ENCODE data around the gene MARK4. TPM values are rescaled to one million over a fixed set of nuclear protein-coding genes. Genes with fewer than 3 reads are reported as not detected.

The MARK4 gene
- total RNA-seq, 4 donors from 2014 or later: 6.4 to 19.6 (median 14.9) TPM

- Histone ChIP-seq H3K36me3 (no peaks in the 10 kb centered on the region), H3K4me1 (peaks cover 0 to 32% (median 8%) of the 10 kb centered on the region in 3 donors), H3K27ac (peak overlapping the region; percentile 21 to 73 (median 42)), H3K27me3 (peaks cover 0 to 47% (median 0%) of the 10 kb centered on the region in 4 donors), H3K4me3 (no peak overlapping the region), H3K9me3 (no peaks in the 10 kb centered on the region)
- DNase-seq: no peak
- intact Hi-C loops (cut with DNase I): no loop called here
- TF ChIP-seq CTCF (IDR thresholded peaks at IDR 0.05) (no peak), POLR2A (IDR thresholded peaks at IDR 0.05) (no peak)
- 20 to 39% methylated on average over 3 of the region's 3 CpGs for WGBS, 2 donors
Measured at GRCh38 chr19:45231891-45232290, 19.2 kb upstream of the MARK4 start.

- intact Hi-C loops (cut with DNase I): no loop called here
- Histone ChIP-seq H3K4me3 (peak overlapping the region in 1 of 4 donors; percentile 34), H3K36me3 (no peaks in the 10 kb centered on the region), H3K27me3 (peaks cover 0 to 57% (median 0%) of the 10 kb centered on the region in 4 donors), H3K9me3 (no peaks in the 10 kb centered on the region), H3K4me1 (peaks cover 0 to 32% (median 8%) of the 10 kb centered on the region in 3 donors), H3K27ac (no peak overlapping the region)
- 31% methylated on average over 5 of the region's 93 CpGs; no CpG with 5 or more reads in 1 of the 2 donors for WGBS, 2 donors
- no peak for DNase-seq
- TF ChIP-seq CTCF (IDR thresholded peaks at IDR 0.05): no peak
- TF ChIP-seq POLR2A (IDR thresholded peaks at IDR 0.05): no peak
Measured at GRCh38 chr19:45234089-45234869, 16.8 kb upstream of the MARK4 start.

- TF ChIP-seq CTCF (IDR thresholded peaks at IDR 0.05): no peak
- TF ChIP-seq POLR2A (IDR thresholded peaks at IDR 0.05): no peak
- Histone ChIP-seq H3K27ac (no peak overlapping the region), H3K9me3 (no peaks in the 10 kb centered on the region), H3K36me3 (no peaks in the 10 kb centered on the region), H3K4me1 (peaks cover 0 to 32% (median 8%) of the 10 kb centered on the region in 3 donors), H3K4me3 (no peak overlapping the region), H3K27me3 (peaks cover 0 to 57% (median 0%) of the 10 kb centered on the region in 4 donors)
- WGBS, 2 donors: 44 to 68% methylated on average over 3 to 5 of the region's 8 CpGs
- intact Hi-C loops (cut with DNase I): no loop called here
- no peak for DNase-seq
Measured at GRCh38 chr19:45235485-45235884, 15.6 kb upstream of the MARK4 start.

GRCh38 chr19:45238556-45238955, 12.5 kb upstream of the MARK4 start:
- no peak for TF ChIP-seq POLR2A (IDR thresholded peaks at IDR 0.05)
- no peak for TF ChIP-seq CTCF (IDR thresholded peaks at IDR 0.05)
- peaks cover 0 to 44% (median 0%) of the 10 kb centered on the region in 4 donors for H3K27me3 ChIP-seq
- no peaks in the 10 kb centered on the region for H3K36me3 ChIP-seq
- intact Hi-C loops (cut with DNase I): no loop called here
- peaks cover 0 to 14% (median 4%) of the 10 kb centered on the region in 3 donors for H3K4me1 ChIP-seq
- no peak overlapping the region for H3K27ac ChIP-seq
- no peak overlapping the region for H3K4me3 ChIP-seq
- no peaks in the 10 kb centered on the region for H3K9me3 ChIP-seq
- WGBS, 2 donors: 40 to 79% methylated on average over 3 of the region's 25 CpGs
- no peak for DNase-seq

GRCh38 chr19:45243144-45243732, 7.8 kb upstream of the MARK4 start:
- no peak for DNase-seq
- WGBS, 2 donors: 71 to 79% methylated on average over 12 to 13 of the region's 13 CpGs
- peaks cover 0 to 18% (median 0%) of the 10 kb centered on the region in 4 donors for H3K27me3 ChIP-seq
- TF ChIP-seq POLR2A (IDR thresholded peaks at IDR 0.05): no peak
- TF ChIP-seq CTCF (IDR thresholded peaks at IDR 0.05): no peak
- intact Hi-C loops (cut with DNase I): no loop called here
- no peaks in the 10 kb centered on the region for H3K36me3 ChIP-seq
- no peak overlapping the region for H3K27ac ChIP-seq
- H3K4me1 ChIP-seq: peaks cover 0 to 7% (median 1%) of the 10 kb centered on the region in 3 donors
- no peak overlapping the region for H3K4me3 ChIP-seq
- H3K9me3 ChIP-seq: no peaks in the 10 kb centered on the region

All from esophagus squamous epithelium (tissue), 5 donors.